ENCODE results near the gene ZFP92.
"Not testable (repeated sequence)": the region's sequence is repeated elsewhere in the genome, so short reads cannot be mapped to it uniquely, and the experiment has no call there.

Gene ZFP92

GRCh38 chrX:153380691-153381090 is 30.6 kb upstream of the ZFP92 start:
- Mint-ChIP-seq H3K9me3 (ENCODE audit: low read depth) (no peaks in the 10 kb centered on the region), H3K36me3 (no peaks in the 10 kb centered on the region), H3K4me3 (no peak overlapping the region), H3K4me1 (ENCODE audit: low read depth) (no peaks in the 10 kb centered on the region), H3K27me3 (no peaks in the 10 kb centered on the region), H3K27ac (no peak overlapping the region)

GRCh38 chrX:153381684-153382532 is 29.4 kb upstream of the ZFP92 start:
- no peak overlapping the region for H3K27ac Mint-ChIP-seq
- H3K36me3 Mint-ChIP-seq, result no peaks in the 10 kb centered on the region
- no peak overlapping the region for H3K4me3 Mint-ChIP-seq
- H3K4me1 Mint-ChIP-seq (ENCODE audit: low read depth), result no peaks in the 10 kb centered on the region
- H3K27me3 Mint-ChIP-seq, result no peaks in the 10 kb centered on the region
- no peaks in the 10 kb centered on the region for H3K9me3 Mint-ChIP-seq (ENCODE audit: low read depth)

- Mint-ChIP-seq H3K27ac (no peak overlapping the region), H3K27me3 (no peaks in the 10 kb centered on the region), H3K9me3 (ENCODE audit: low read depth) (no peaks in the 10 kb centered on the region), H3K4me3 (no peak overlapping the region), H3K36me3 (no peaks in the 10 kb centered on the region), H3K4me1 (ENCODE audit: low read depth) (no peaks in the 10 kb centered on the region)
These were observed 28.4 kb upstream of the ZFP92 start for GRCh38 chrX:153382563-153383482.

GRCh38 chrX:153384390-153384789 is 26.9 kb upstream of the ZFP92 start:
- Mint-ChIP-seq H3K27me3 (no peaks in the 10 kb centered on the region), H3K9me3 (ENCODE audit: low read depth) (no peaks in the 10 kb centered on the region), H3K36me3 (no peaks in the 10 kb centered on the region), H3K4me1 (ENCODE audit: low read depth) (no peaks in the 10 kb centered on the region), H3K4me3 (no peak overlapping the region), H3K27ac (no peak overlapping the region)

DNA sequence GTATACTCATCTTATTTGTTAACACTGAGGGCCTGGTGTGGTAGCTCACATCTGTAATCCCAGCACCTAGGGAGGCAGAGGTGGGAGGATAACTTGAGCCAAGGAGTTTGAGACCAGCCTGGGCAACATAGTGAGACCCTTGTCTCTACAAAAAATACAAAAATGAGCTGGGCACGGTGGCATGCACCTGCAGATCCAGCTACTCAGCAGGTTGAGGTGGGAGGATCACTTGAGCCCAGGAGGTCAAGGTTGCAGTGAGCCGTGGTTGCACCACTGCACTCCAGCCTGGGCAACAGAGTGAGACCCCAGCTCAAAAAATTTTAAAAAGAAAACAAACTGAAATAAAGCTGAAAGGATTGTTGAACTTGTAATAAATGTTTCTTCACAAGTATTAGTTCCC is 26.3 kb upstream of the ZFP92 start:
- H3K27me3 Mint-ChIP-seq; H3K4me1 Mint-ChIP-seq (ENCODE audit: low read depth); H3K9me3 Mint-ChIP-seq (ENCODE audit: low read depth); H3K4me3 Mint-ChIP-seq; H3K36me3 Mint-ChIP-seq; H3K27ac Mint-ChIP-seq: not testable (repeated sequence)

GRCh38 chrX:153386097-153386496 is 25.2 kb upstream of the ZFP92 start:
- no peak overlapping the region for H3K27ac Mint-ChIP-seq

GRCh38 chrX:153387345-153387744 is 23.9 kb upstream of the ZFP92 start:
- no peaks in the 10 kb centered on the region for H3K27me3 Mint-ChIP-seq

More at GRCh38 chrX:153386097-153386496, 25.2 kb upstream of the ZFP92 start:
- Mint-ChIP-seq H3K36me3 (no peaks in the 10 kb centered on the region), H3K4me1 (ENCODE audit: low read depth) (no peaks in the 10 kb centered on the region), H3K27me3 (no peaks in the 10 kb centered on the region), H3K9me3 (ENCODE audit: low read depth) (no peaks in the 10 kb centered on the region), H3K4me3 (no peak overlapping the region)

GRCh38 chrX:153387987-153388721 is 23.1 kb upstream of the ZFP92 start:
- H3K9me3 Mint-ChIP-seq (ENCODE audit: low read depth), result no peaks in the 10 kb centered on the region
- no peaks in the 10 kb centered on the region for H3K36me3 Mint-ChIP-seq
- H3K27me3 Mint-ChIP-seq, result no peaks in the 10 kb centered on the region
- H3K4me3 Mint-ChIP-seq, result no peak overlapping the region
- no peak overlapping the region for H3K27ac Mint-ChIP-seq
- H3K4me1 Mint-ChIP-seq (ENCODE audit: low read depth), result no peaks in the 10 kb centered on the region

More at GRCh38 chrX:153387345-153387744, 23.9 kb upstream of the ZFP92 start:
- Mint-ChIP-seq H3K4me3 (no peak overlapping the region), H3K36me3 (no peaks in the 10 kb centered on the region), H3K27ac (no peak overlapping the region), H3K9me3 (ENCODE audit: low read depth) (no peaks in the 10 kb centered on the region), H3K4me1 (ENCODE audit: low read depth) (no peaks in the 10 kb centered on the region)

DNA sequence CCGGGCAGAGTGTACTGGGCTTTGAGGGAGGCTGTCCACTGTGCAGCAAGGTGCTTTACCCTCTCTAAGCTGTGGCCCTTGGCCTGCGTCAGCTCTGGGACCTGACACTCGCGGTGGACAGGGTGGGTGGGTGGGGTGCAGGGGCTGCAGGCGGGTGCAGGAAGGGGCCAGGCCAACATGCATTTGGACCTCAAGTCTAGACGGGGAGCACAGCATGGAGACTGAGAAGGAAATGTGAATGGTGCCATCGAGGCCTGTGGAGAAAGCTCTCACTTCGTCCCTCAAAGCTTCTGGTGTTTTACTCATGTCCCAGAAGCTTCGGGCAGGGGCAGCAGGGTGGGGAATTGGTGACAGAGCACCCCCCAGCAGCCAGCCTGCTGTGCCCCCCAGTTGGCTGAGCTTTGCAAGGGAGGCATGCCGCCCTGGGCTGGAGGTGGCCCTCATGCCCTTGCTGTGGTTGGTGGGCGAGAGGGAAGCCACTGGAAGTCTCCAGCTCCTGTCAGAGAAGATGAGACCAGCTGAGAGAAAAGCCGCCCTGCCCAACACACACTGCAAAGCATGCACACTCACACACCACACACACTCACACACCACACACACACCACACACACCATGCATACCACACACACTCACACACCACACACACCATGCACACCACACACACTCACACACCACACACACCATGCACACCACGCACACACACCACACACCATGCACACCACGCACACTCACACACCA is 22.4 kb upstream of the ZFP92 start:
- Mint-ChIP-seq H3K27ac (no peak overlapping the region), H3K4me3 (no peak overlapping the region), H3K36me3 (no peaks in the 10 kb centered on the region), H3K9me3 (ENCODE audit: low read depth) (no peaks in the 10 kb centered on the region), H3K4me1 (ENCODE audit: low read depth) (no peaks in the 10 kb centered on the region), H3K27me3 (no peaks in the 10 kb centered on the region)

- H3K27ac Mint-ChIP-seq; H3K27me3 Mint-ChIP-seq; H3K9me3 Mint-ChIP-seq (ENCODE audit: low read depth); H3K36me3 Mint-ChIP-seq; H3K4me1 Mint-ChIP-seq (ENCODE audit: low read depth); H3K4me3 Mint-ChIP-seq: not testable (repeated sequence)
These were observed 21.9 kb upstream of the ZFP92 start for GRCh38 chrX:153389460-153389768.

DNA sequence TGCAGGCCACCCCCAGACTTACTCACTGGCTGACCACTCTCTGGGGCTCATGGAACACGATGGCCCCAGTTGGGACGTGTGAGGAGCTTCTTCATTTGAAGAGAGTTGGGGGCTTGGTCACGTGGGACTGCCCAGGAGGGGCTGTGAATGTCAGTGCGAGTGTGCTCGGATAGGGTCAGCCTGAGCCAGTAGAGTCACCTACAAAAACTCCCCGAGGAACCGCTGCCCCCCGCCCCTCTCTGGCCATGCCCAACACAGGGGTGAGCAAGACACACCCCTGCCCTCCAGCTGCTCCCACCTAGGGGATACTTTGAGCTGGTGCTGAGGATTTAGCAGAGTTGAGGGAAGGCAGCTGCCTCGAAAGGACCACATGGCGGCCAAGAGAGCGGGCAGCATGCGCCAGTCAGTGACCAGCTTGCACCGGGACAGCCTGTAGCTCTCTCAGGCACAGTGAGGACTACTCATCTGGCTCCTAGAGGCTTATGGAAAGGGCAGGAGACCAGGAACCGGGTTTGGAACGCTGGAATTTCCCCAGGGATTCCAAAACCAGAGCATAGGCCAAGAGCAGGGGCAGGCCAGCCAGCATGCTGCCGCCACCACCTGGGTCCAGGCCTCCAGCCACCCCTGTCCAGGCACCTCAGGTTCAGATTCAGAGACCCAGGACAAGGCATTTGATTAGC is 18.5 kb upstream of the ZFP92 start:
- Mint-ChIP-seq H3K36me3 (no peaks in the 10 kb centered on the region), H3K9me3 (ENCODE audit: low read depth) (no peaks in the 10 kb centered on the region), H3K27ac (no peak overlapping the region), H3K4me1 (ENCODE audit: low read depth) (no peaks in the 10 kb centered on the region), H3K4me3 (no peak overlapping the region), H3K27me3 (no peaks in the 10 kb centered on the region)

DNA sequence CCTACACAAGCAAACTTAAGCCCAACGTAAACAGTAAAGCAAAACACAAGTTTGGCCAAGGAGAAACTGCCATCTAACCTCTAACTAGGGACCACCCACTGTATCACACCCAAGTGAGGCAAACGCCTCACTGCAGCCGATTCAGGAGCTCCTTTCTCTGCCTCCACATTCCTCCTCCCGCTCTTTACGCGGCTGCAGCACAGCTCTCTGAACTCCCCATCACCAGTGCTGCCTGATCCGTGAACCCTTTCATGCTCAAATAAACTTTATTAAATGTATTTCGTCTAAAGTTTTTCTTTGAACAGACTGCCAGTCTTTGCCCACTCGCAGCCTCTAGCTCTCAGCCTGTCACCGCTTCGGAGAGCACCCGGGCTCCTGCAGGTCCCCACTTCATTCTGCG is 16.7 kb upstream of the ZFP92 start:
- Mint-ChIP-seq H3K27ac (no peak overlapping the region), H3K4me3 (no peak overlapping the region)

GRCh38 chrX:153395613-153396319 is 15.5 kb upstream of the ZFP92 start:
- Mint-ChIP-seq H3K36me3 (no peaks in the 10 kb centered on the region), H3K27me3 (no peaks in the 10 kb centered on the region), H3K4me3 (no peak overlapping the region), H3K4me1 (ENCODE audit: low read depth) (no peaks in the 10 kb centered on the region), H3K9me3 (ENCODE audit: low read depth) (no peaks in the 10 kb centered on the region), H3K27ac (no peak overlapping the region)

More for the DNA sequence above, 16.7 kb upstream of the ZFP92 start:
- Mint-ChIP-seq H3K9me3 (ENCODE audit: low read depth) (no peaks in the 10 kb centered on the region), H3K36me3 (no peaks in the 10 kb centered on the region), H3K27me3 (no peaks in the 10 kb centered on the region), H3K4me1 (ENCODE audit: low read depth) (no peaks in the 10 kb centered on the region)
